ENCODE results near the gene PSD4.
A peak's percentile ranks its signal among the peaks of the same experiment; 100 is the strongest.

GRCh38 chr2:113240150-113240914 lies 66.6 kb downstream of the PSD4 start:
- TF ChIP-seq YY1 (IDR thresholded peaks at IDR 0.05; ENCODE audit: low read depth) (no peak), TCF12 (IDR thresholded peaks at IDR 0.05) (peak; percentile 89), CTCF (IDR thresholded peaks at IDR 0.05) (0 out of 2 replicates have a peak, but pooled peaks have one; percentile 8), USF2 (IDR thresholded peaks at IDR 0.05; ENCODE audit: borderline replicate concordance, low read depth, low read length) (no peak), GABPA (IDR thresholded peaks at IDR 0.05; ENCODE audit: low read depth) (no peak), EP300 (IDR thresholded peaks at IDR 0.05; ENCODE audit: borderline replicate concordance in 1 of 2, low read depth in 1 of 2, low read length in 1 of 2) (peak; percentile 44 to 54; a peak in 2 of 4 replicates), POLR2AphosphoS5 (IDR thresholded peaks at IDR 0.05; ENCODE audit: low read depth, low read length) (peak; percentile 38; the same call in 1 of the 2 replicates), SMC3 (IDR thresholded peaks at IDR 0.05; ENCODE audit: low read depth, low read length) (no peak), REST (IDR thresholded peaks at IDR 0.05; ENCODE audit: low read depth, low read length) (no peak), ELF1 (IDR thresholded peaks at IDR 0.05) (no peak), JUND (IDR thresholded peaks at IDR 0.05) (peak; percentile 59)

All from SK-N-SH (cell line).